HG03432 (cell line): ENCODE measurements around the gene HTR6.

Experiments
- ATAC-seq: cut with Tn5 transposase; IDR thresholded peaks from one replicate; pipeline ENCODE4 v1.9.1; 2021; ENCODE audit warnings: mild to moderate bottlenecking, moderate library complexity; ENCODE audit not compliant: unreplicated experiment

Gene HTR6

DNA sequence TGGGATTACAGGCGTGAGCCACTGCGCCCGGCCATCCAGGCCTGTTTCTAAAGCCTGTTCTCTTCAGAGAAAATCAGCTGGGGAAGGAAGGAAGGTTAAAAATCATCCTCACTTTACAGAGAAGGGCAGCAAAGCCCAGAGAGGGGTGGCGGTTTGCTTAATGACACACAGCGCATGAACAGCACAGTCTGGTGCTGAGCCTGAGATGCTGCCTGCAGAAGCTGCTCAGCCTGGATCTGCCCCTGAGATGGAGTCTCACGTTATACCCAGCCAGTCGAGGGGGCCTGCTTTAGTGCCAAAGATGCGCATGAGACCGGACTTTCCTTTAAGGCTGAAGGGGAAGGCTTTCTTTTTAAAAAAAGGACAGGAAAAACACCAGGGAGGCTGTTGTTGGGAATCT lies 21.3 kb downstream of the HTR6 start:
- ATAC-seq = no peak

DNA sequence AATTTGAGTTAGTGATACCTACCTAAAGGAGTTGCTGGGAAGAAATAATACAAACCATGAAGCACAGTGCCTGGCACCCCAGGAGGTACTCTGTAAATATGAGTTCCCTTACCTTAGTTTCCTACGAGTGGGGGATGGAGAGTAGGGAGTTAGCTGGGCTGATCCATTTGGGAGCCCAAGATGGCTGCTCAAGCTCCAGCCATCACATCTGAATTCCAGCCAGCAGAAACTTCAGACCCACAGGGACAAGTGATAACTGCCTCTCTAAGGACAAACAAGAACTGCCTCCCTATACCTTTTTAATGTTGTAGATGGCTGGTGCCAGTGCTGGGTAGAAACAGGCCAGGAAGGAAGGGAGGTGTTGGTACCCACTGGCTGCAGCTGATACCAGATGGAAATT lies 22.7 kb downstream of the HTR6 start:
- ATAC-seq = no peak

DNA sequence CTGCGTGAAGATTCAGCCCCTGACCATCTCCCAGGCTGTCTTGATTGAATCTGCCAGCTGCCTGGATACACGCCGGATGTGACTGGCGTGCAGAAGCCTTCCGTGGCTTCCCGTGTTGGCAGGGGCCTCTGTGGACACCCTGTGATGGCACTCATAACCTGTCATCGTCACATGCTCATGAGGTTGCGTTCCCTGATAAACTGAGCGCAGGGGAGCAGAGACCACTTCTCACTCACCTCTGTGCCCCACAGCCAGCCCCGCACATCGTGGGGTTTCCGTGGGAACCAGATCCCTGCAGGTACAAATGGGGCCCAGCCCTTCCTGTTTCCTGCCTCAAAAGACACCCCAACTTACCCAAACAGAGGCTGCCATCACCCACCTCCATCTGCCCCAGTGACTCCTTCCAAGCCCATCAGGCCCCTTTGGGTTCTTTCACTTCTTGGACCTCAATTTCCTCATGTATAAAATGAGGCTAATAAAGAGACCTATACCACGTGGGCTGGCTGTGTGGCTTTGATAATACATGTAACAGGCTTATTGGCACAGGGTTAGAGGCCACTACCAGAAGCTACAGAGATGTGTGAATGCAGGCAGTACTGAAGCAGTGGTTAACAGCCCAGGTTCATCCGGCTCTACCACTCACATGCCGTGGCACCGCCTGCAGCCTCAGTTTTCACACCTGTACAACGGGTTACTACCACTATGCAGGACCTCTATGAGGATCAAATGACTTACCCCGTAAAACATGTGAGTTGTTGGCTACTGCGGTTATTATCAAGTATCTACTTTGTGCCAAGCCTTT lies 23.6 kb downstream of the HTR6 start:
- ATAC-seq = no peak

DNA sequence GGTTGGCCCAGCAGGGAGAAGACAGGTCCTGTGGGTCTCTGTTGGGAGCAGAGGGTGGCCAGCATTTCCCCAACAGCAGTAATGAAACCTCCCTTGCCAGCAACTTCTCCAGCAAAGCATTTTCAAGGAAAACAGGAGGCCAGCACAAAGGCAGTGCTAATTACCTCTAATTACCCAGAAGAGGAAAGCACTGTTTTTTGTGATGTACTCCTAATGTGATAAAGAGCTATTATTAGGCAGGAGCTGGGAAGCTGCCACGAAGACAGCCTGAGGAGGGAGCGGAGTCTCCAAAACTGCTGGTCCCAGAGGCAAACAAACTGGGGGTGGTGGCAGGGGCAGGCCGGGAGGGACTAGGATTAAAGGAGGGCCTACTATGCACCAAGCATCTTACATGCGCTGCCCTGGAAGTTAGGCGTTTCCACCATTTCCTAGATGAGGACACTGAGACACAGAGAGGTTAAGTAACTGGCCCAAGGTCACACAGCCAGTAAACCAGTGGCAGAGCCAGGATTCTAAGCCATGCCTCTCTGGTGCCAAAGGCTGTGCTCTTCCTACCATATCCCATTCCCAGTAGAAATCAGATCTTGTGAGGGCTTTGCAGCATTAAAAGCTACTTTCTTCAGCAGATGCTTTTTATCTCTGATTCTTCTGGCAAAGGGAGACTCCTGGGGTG lies 24.5 kb downstream of the HTR6 start:
- ATAC-seq = no peak

DNA sequence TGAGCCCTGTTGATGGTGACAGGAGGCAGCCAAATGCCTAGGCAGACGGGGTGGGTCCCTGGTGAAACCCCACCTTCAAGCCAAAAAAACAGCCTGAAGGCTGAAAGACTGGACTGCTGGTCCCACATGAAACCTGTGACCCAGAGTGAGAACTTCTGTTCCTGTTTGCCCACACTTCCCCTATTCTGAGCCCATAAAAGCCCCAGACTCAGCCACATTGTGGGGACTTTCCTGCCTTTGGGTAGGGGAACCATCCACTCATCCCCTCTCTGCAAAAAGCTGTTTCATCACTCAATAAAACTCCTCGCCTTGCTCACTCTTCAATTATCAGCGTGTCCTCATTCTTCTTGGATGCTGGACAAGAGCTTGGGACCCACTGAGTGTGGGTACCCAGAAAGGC lies 25.2 kb downstream of the HTR6 start:
- ATAC-seq = no peak

DNA sequence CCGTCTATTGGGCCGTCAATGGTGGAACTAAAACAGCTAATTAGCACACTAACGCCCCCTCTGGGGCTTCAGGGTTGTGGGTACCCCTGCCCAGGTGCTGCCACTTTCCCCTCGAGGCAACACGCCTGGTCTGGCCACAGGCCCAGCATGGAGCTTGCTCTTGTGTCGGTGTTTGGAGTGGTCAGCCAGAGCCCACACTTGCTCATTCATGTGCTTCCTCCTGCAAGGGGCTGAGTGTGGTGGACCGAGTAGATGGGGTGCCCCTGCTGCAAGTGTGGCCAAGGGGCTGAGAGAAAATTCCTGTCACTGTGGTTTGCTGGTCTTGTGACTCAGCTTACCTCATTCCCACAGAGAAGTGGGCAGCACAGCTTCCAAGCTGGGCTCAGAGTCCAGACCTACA lies 25.7 kb downstream of the HTR6 start:
- no peak for ATAC-seq

DNA sequence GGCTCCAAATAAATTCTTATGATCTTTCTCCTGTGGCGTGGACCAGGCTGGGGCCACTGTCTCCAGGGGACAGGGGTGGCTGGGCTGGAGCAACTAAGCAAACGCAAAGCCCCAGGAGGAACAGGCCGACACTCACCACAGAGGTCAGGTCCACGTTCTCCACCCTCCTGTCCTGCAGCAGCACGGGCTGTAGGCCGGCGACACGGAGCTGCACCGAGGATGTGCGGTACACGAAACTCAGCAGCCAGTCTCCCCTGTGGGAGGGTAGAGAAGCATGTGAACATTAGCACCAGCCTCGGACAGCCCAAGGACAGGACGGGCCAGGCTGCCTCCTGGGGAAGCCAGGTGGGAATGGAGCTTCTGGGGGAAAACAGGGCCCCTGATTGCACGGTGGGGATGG lies 29.6 kb downstream of the HTR6 start:
- ATAC-seq = no peak

DNA sequence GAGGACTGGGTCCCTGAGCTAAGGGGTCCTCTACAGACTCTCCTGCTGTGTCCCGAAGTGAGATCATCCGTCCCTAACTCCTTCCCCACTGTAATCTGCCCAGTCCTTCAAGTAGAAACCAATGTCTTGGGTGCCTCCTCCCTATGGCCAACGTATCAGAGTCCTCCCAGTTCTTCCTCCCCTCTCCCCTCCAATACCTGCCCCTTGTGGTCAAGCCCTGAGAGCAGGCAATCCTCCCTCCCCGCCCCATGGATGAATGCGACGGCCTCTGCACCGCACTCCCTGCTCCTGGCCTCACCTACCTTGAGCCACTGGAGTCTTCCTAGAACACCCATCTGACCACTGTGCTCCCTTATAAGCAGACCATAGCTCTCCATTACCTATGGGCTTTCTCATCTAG lies 31.1 kb downstream of the HTR6 start:
- ATAC-seq = no peak

DNA sequence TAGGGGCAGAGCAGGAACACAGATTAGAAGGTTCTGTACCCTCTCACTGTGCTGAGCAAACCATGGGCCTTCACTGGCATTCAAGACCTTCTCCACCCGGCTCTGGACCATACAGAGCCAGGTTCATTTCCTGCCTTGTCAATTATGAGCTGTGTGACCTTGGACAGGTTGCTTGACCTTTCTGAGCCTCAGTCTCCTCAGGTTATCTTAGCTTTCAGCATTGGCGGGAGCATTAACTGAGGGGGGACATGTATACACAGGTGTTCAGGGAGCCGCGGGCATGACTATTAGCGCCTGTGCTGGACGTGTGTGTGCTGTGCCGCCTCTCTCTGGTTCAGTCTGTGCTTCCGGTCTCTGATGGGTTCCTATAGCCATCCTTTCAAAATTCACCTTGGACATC lies 32.1 kb downstream of the HTR6 start:
- no peak for ATAC-seq

DNA sequence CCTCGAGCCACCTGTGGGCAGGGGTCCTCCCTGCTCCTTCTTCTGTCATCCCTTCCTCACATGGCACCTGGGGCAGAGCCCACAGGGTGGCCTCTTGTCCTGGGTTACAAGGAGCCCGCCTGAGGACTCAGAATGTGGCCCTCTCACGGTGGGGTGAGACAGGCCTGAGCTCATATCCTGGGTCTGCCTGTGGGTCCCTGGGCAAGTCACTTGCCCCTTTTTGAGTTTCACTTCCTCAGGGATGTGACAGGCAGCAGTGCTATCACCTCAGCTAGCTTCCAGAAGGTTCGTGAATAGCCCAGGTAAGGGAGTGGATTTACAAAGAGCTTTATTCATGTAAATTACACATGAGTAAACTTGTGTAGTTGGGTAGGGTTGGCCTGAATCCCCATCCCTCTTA lies 33.5 kb downstream of the HTR6 start:
- no peak for ATAC-seq

DNA sequence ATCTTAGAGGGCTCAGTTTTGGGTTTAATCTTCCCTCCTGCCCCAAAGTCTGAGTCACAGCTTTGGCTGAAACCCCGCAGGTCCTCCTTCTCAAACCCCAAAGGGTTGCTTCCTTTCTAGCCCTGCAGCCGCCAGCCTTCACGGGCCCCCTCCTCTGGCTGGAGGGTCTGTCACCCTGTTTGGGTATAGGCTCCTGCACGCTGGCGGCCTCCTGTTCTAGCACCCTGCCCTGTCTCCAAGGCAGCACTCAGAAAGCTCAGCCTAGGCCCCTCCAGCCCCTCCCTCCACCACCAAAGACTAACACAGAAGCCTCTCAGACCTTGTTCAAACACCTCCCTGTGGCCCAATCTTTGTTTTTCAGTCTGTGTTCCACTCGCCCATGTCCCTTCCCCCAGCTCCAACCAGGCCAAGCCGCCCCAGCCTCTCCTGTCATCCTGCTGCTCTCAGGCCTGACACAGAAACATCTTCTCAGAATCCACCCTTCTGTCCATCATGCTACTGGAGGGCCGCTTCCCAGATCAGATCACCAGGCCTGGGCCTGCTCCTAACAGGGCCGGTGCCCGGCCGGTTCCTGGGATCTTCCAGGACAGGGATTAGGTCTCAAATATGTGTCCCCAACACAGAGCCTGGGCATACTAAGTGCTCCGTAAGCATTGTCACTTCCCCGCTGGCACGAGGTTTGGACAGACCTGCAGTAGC lies 35.6 kb downstream of the HTR6 start:
- no peak for ATAC-seq

DNA sequence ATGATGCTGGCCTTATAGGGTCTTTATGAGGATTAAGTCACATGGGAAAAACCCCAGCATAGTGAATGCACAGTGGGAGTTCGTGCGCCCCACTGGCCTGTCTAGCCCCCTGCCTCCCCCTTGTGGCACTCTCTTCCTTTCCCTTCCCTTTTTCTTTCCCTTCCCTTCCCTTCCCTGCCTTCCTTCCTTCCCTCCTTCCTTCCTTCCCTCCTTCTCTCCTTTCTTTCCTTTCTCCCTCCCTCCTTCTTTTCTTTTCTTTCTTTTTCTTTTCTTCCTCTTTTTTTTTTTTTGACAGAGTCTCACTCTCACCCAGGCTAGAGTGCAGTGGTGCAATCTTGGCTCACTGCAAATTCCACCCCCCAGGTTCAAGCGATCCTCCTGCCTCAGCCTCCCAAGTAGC lies 38.6 kb downstream of the HTR6 start:
- ATAC-seq = no peak

DNA sequence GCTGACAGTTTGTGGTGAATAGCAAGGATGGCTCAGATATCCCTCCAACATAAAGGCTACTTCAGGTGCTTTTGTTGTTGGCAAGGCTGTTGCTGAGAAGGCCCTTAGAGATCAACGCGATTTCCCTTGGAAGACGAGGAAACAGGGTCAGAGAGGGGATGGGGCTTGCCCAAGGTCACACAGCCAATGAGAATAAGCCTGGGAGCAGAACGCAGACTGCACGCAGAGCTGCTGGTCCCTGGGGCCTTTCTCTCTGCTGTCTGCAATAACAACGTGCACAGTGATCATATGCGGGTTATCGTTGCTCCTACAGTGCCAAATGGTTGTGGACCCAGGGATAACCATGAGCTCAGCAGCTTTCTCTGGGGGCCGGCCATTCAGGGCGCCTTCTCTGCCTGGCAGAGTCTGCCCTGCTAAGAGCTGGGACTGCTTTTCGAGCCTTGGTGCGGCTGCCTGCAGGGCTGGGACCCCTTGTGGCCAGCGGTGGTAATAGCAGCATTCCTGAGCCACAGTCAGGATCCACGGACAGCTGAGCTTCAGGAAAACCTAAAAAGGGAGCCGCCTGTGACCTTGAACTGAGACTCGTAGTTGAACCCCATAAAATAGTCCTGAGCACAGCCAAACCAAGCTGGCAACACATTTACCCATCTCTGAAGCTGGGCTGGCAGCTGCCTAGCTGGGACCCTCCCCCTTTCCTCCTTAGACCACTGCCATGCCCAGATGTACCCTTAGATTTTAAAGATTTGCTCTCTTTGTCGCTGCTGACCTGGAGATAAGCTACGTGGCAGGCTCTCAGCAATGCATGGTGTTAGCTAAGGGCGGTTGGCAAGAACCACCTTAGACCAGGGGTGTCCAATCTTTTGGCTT lies 39.8 kb downstream of the HTR6 start:
- ATAC-seq = no peak

DNA sequence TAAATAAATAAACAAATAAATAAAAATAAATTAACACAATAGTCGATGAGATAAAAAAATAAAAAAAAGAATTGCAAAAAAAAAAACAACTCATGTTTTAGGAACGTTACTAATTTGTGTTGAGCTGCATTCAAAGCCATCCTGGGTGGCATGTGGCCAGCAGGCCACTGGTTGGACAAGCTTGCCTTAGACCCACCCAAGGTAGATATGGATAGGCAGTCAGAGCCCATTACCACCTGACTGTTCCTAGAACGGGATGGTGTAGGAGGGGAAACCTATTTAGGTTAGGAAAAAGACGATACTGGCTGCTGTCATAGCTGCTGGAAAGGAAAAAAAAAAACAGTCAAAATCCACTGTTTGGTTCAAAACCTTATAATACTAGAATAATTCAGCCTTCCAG lies 40.8 kb downstream of the HTR6 start:
- ATAC-seq = no peak

DNA sequence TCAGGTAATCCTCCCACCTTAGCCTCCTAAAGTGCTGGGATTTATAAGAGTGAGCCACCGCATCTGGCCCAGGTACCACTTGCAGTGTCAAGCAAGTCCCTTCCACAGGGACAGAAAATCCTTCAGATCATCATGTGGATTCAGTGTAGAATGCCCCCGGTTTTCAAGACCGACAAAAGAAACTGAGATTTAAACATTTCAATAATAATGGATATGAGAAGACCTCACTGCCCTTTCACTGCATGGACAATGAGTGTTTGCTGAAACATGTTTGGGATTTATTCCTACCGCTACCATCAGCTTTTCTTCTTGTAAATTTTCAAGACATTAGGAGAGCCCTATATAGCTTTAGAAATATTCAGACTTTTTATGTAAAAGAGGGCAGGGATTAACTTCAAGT lies 41.5 kb downstream of the HTR6 start:
- no peak for ATAC-seq

DNA sequence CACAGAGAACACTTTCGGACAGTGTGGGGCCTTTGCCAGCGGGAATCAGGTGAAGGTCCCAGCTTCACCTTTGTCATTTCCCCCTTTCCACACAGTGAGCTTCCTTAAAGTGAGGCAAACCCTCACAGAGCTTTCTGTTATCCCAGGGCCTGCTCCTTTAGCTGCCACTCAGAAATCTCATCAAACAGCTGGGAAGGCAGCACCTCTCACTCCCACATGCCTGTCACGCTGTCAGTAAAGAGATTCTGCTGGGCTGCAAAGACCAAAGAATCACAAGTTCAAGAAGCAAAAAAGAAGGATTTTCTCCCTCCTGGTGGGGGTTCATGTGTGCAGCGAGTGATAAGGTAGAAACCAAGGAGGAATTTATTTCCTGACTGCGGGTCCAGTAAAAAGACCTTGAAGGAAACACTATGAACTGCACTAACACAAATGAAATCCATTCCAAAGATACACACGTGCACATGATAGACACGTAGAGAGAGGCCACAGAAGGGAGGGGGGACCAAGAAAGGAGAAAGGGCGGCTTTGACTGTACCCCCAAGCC lies 44.0 kb downstream of the HTR6 start:
- no peak for ATAC-seq

DNA sequence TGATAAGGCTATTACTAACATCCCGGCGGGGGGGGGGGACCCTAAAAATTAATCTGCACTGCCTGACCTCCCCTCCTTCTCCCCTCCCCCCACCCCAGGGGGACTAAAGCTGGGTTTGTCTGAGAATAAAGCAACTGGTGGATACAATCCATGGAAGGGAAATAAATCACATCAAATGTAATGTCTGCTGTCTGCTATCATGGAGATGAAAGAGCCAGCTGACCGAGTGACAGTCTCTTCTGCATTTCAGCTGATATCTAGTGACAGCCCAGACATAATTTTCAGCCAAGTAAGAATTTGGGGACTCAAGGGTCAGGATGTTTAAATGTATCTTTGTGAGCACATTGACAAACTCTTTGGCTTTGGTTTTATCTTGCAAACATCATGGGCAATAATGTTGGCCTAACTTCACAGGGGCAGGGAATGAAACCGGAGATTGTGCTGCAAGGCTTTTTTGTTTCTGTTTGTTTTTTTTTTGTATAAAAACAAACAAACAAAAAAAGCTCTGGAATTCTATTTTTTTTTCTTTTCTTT lies 44.7 kb downstream of the HTR6 start:
- no peak for ATAC-seq

DNA sequence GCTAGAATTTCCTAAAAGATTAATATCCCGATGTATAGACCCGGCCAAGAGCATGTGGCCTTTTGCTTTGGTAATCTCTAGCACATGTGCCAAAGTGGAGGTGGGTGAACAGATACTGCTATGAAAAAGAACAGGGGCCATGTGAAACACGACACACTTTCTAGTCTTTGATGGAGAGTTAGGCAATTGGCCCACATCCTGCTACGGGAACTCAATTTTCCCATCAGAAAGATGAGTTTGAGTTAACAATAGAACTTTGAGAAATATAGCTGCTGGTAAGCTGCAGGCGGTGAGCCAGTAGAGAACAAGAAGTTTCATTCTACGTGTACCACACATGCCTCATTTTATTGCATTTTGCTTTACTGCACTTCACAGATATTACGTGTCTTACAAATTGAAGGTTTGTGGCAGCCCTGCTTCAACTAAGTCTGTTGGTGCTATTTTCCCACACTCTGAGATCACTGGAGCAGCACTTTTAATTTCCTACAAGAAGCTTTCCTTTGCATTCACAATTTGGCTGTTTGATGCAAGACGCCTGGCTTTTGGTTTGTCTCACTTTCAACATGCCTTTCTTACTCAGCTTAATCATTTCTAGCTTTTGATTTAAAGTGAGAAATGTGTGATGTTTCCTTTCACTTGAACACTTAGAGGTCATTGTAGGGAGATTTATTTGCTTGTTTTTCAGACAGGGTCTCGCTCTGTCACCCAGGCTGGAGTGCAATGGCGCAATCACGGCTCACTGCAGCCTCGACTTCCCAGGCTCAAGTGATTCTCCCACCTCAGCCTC lies 46.3 kb downstream of the HTR6 start:
- ATAC-seq = peak; percentile 62

DNA sequence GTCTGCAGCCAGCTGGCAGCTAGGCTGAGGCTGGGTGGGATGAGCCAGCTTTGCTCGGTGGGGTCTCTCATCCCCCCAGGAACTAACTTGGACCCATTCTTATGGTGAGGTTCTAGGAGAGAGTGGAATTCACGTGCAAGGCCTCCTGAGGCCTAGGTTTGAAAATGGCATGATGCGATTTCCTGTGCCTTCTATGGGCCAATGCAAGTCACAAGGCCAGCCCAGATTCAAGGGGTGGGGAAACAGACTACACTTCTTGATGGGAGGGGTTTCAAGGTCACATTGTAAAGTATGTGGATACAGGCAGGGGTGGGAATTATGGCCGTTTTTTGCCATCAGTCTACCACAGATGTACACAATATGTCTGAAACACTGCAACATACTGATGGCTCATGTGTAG lies 48.3 kb downstream of the HTR6 start:
- no peak for ATAC-seq
